SK-N-SH (cell line): ENCODE data around the gene FGF5.

Experiments used
- EP300 ChIP-seq, 2 experiments: IDR thresholded peaks; 2 replicates each; pipeline versions ENCODE4 v1.4.0 to v1.6.1; 2012; ENCODE audit warnings: borderline replicate concordance in 1 of 2, low read depth in 1 of 2, low read length in 1 of 2
- EZH2phosphoT487 ChIP-seq: fragments of 200-600 bp; sonication (generic); IDR thresholded peaks from 2 replicates; pipeline ENCODE4 v1.6.1; 2017; ENCODE audit warnings: low read depth, mixed run types, mild to moderate bottlenecking, antibody characterized with exemption, moderate library complexity, borderline replicate concordance
- GABPA ChIP-seq: IDR thresholded peaks from 2 replicates; pipeline ENCODE4 v1.4.0; 2012; ENCODE audit warnings: low read depth, mild to moderate bottlenecking
- TAF1 ChIP-seq: IDR thresholded peaks from 2 replicates; pipeline ENCODE4 v1.6.1; 2012; ENCODE audit warnings: low read depth, mild to moderate bottlenecking, low read length, moderate library complexity, borderline replicate concordance

GRCh38 chr4:80249144-80249543, 17.3 kb upstream of the FGF5 start:
- TF ChIP-seq EP300 (IDR thresholded peaks at IDR 0.05; ENCODE audit: borderline replicate concordance in 1 of 2, low read depth in 1 of 2, low read length in 1 of 2) (peak in 1 of 2 experiments; percentile 69; a peak in 1 of 4 replicates), EZH2phosphoT487 (no peak), TAF1 (no peak), GABPA (no peak)
